BJ (cell line): ENCODE data around the gene DCBLD2. TPM values are rescaled to one million over a fixed set of nuclear protein-coding genes. Genes with fewer than 3 reads are reported as not detected.

Experiments used
- CTCF ChIA-PET: fragments of 350-600 bp; formaldehyde crosslinking; extraction: SDS; loops from one replicate; lab custom pipeline; 2021; ENCODE audit warnings: antibody characterized with exemption, inconsistent platforms; lab: Yijun Ruan, JAX
- POLR2A ChIA-PET: fragments of 300-600 bp; sonication (Branson Sonifier 250); formaldehyde crosslinking; extraction: SDS; loops from one replicate; lab custom pipeline; 2021; ENCODE audit warnings: antibody characterized with exemption; lab: Charles Lee
- DNase-seq: peaks from one replicate; pipeline ENCODE4 v3.0.0-alpha.2; 2011; ENCODE audit warnings: low read depth
- H3K27me3 ChIP-seq: 2 replicates; pipeline ENCODE4 v1.6.0; 2011; ENCODE audit warnings: low read length; ENCODE audit not compliant: control insufficient read depth, insufficient read depth
- H3K36me3 ChIP-seq: 2 replicates; pipeline ENCODE4 v1.5.1; 2011; ENCODE audit warnings: low read length; ENCODE audit not compliant: control insufficient read depth, insufficient read depth
- H3K4me3 ChIP-seq: 2 replicates; pipeline ENCODE4 v1.5.1; 2011; ENCODE audit warnings: low read depth, mild to moderate bottlenecking, control low read depth, low read length
- polyA plus RNA-seq: library from polyadenylated mRNA; depleted of rRNA; stranded (reverse); fragments of >200 nt; gene quantifications from 2 replicates; pipeline ENCODE4 v1.2.3, GENCODE V29; 2011
- TF ChIP-seq, protein P1 (sequence below): IDR thresholded peaks from 2 replicates; pipeline ENCODE4 v1.5.1; 2011; ENCODE audit warnings: low read depth, mild to moderate bottlenecking, control low read depth, inconsistent platforms, low read length, moderate library complexity; ENCODE audit not compliant: insufficient read depth

The DCBLD2 gene
- polyA plus RNA-seq, 1 experiment = 28.9 TPM

DNA sequence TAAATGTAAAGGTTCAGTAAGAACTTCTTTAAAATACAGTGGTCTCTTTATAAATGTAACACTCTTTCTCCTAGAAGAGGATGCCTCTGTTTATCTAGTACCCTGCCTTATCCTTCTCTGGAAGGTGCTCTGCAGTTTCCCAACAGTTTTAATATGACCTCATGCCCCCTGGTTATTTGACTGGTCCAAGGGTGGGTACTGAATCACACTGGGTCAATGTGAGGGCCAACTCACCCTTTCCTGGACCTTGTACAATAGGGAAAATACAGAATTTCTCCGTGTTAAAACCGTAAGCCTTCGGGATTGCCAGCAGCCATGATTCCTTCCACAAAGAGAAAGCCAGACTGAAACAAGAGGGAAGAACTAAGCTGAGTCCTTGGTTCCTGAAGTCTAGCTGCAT lies 9.2 kb downstream of the DCBLD2 start:
- no peaks in the 10 kb centered on the region for H3K27me3 ChIP-seq
- no peak for DNase-seq
- TF ChIP-seq, protein P1, sequence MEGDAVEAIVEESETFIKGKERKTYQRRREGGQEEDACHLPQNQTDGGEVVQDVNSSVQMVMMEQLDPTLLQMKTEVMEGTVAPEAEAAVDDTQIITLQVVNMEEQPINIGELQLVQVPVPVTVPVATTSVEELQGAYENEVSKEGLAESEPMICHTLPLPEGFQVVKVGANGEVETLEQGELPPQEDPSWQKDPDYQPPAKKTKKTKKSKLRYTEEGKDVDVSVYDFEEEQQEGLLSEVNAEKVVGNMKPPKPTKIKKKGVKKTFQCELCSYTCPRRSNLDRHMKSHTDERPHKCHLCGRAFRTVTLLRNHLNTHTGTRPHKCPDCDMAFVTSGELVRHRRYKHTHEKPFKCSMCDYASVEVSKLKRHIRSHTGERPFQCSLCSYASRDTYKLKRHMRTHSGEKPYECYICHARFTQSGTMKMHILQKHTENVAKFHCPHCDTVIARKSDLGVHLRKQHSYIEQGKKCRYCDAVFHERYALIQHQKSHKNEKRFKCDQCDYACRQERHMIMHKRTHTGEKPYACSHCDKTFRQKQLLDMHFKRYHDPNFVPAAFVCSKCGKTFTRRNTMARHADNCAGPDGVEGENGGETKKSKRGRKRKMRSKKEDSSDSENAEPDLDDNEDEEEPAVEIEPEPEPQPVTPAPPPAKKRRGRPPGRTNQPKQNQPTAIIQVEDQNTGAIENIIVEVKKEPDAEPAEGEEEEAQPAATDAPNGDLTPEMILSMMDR = no peak
- no peak overlapping the region for H3K4me3 ChIP-seq
- CTCF ChIA-PET = interaction anchor here (1.0 kb wide), 1 partner anchor 78 kb away, joined by 3 read pairs; no protein-coding TSS in a partner anchor
- POLR2A ChIA-PET = no interaction called here
- no peaks in the 10 kb centered on the region for H3K36me3 ChIP-seq

DNA sequence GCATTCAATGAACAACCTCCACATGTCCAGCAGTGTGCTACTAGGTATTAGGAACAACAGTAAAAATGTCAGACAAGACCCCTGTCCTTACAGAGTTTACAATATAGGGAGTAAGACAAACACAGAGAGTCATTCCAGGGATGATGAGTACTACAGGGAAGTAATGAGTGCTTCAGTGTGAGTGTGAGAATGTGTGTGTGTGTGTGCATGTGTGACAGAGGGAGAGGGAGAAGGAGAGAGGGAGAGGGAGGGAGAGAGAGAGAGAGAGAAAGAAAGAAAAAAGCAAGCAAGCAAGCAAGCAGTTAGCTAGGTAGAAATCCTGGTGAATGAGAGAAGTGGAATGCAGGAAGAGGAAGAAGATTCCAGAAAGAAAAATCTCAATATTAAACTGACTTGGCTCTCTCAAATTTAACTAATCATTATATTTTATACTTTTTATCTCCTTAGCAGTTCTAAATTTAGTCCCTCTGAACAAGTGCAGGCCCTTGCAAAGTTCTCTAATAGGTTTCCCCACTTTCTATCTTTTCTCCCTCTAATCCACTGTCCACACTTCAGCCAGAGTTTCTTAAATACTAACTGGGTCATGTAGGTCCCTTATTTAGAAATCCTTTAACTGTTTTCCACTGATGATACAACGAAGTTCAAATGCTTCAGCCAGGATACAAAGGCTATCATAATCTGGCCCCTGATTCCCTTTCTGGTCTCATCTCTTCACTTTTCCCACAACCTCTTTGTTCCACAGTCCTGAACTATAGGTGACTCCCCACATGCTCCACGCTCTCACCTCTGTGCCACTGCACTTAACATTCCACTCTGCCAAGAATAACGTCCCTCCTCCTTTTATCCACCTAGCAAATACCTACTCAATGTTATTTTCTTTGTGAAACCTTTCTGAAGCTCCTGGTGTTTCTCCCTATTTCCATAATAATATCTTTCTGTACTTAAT lies 10.3 kb downstream of the DCBLD2 start:
- DNase-seq = no peak
- CTCF ChIA-PET = interaction anchor here (0.7 to 1.0 kb wide), 2 partner anchors 77 to 533 kb away, joined by 3 read pairs; no protein-coding TSS in a partner anchor
- Histone ChIP-seq H3K36me3 (no peaks in the 10 kb centered on the region), H3K27me3 (no peaks in the 10 kb centered on the region), H3K4me3 (no peak overlapping the region)
- POLR2A ChIA-PET = no interaction called here
- TF ChIP-seq, protein P1 = no peak

DNA sequence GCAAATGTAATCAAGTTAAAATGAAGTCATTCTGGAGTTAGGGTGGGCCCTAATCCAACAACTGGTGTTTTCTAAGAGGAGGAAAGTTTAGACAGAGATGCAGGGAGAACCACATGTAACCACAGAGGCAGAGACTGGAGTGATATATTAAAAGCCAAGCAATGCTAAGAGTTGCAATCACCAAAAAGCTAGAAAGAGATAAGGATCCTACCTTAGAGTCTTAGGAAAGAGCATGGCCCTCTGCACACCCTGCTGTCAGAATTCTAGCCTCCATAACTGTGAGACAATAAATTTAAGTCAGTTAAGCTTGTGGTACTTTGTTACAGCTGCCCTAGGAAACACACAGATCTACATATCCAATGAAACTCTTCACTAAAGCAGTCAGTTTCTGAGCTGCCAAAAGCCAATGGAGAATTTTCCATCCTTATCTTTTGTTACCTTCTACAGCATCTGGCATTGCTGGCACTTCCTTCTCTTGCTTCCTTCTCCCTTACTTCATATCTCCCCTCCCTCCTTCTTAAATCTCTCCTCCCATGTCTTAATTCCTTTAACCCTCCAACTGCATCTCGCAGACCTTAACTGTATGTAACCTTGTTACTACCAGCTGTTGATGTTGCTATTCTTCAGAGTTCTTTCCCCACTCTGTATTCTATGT lies 11.2 kb downstream of the DCBLD2 start:
- POLR2A ChIA-PET = no interaction called here
- no peak for DNase-seq
- H3K4me3 ChIP-seq = no peak overlapping the region
- TF ChIP-seq, protein P1 = no peak
- no peaks in the 10 kb centered on the region for H3K36me3 ChIP-seq
- CTCF ChIA-PET = no interaction called here
- no peaks in the 10 kb centered on the region for H3K27me3 ChIP-seq

DNA sequence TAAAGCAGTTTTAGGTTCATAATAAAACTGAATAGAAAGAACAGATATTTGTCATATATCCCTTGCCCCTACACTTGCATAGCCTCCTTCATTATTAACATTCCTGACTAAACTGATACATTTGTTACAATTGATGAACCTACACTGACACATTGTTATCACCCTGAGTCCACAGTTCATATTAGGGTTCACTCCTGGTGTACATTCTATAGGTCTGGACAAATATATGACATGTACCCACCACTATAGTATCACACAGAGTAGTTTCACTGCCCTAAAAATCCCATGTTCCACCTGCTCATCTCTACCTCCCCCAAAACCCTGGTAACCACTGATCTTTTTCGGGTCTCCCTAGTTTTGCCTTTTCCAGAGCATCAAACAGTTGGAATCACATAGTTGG lies 13.8 kb downstream of the DCBLD2 start:
- DNase-seq = no peak
- Histone ChIP-seq H3K36me3 (no peaks in the 10 kb centered on the region), H3K4me3 (no peak overlapping the region), H3K27me3 (no peaks in the 10 kb centered on the region)
- TF ChIP-seq, protein P1 = no peak
- ChIA-PET POLR2A (no interaction called here), CTCF (no interaction called here)

DNA sequence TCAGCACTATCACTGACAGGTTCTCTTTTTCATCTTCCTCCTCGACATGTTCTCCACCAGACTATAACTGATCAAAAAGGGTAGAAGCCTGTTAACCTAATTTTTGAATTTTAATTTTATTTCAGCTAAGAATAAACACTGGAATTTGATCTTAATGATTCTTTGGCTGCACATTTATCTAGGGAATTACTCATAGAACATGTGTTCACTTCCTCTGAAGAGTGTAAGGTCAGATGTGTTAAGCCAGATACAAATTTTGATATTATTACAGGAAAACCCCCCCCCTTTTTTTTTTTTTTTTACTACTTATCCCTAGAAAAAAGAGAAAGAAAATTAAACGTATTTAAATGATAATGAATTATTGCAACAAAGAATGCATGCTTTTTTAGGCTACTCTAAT lies 15.0 kb downstream of the DCBLD2 start:
- POLR2A ChIA-PET = no interaction called here

More for the DNA sequence above, 15.0 kb downstream of the DCBLD2 start:
- TF ChIP-seq, protein P1 = no peak
- Histone ChIP-seq H3K27me3 (no peaks in the 10 kb centered on the region), H3K36me3 (no peaks in the 10 kb centered on the region), H3K4me3 (no peak overlapping the region)
- CTCF ChIA-PET = interaction anchor here (0.8 to 0.9 kb wide), 3 partner anchors 12 to 286 kb away, joined by 3 read pairs; no protein-coding TSS in a partner anchor
- DNase-seq = no peak
